C4-2B (cell line): ENCODE measurements around the gene LRBA.

ENCODE experiments used
- H3K27ac ChIP-seq: fragments of 450-650 bp; 2 replicates; pipeline ENCODE4 v1.5.1; 2017
- ZFX ChIP-seq: fragments of 450-650 bp; IDR thresholded peaks from 2 replicates; pipeline ENCODE4 v1.6.1; 2017
- TF ChIP-seq, protein P1 (sequence below): fragments of 450-650 bp; conservative IDR thresholded peaks from 2 replicates; pipeline ENCODE4 v1.5.1; 2017; ENCODE audit warnings: mild to moderate bottlenecking

LRBA gene

DNA sequence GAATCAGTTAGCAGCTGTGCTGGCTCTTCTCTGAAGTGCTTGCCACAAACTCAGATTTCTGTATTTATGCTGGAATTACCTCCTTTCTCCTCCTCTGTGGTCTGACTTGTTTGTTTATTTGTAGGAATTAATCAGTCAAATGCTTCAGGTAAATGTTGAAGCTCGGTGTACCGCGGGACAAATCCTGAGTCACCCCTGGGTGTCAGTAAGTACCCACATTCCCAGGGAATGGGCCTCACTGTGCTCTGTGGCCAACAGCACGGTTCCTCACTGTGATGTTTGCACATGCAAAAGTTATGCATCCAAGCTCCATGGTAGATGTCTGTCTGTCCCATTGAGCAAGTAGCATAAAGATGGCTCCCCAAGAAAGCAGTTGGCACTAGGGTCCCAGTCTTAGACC lies 766.9 kb downstream of the LRBA start:
- no peak overlapping the region for H3K27ac ChIP-seq
- no peak for TF ChIP-seq ZFX
- TF ChIP-seq, protein P1, sequence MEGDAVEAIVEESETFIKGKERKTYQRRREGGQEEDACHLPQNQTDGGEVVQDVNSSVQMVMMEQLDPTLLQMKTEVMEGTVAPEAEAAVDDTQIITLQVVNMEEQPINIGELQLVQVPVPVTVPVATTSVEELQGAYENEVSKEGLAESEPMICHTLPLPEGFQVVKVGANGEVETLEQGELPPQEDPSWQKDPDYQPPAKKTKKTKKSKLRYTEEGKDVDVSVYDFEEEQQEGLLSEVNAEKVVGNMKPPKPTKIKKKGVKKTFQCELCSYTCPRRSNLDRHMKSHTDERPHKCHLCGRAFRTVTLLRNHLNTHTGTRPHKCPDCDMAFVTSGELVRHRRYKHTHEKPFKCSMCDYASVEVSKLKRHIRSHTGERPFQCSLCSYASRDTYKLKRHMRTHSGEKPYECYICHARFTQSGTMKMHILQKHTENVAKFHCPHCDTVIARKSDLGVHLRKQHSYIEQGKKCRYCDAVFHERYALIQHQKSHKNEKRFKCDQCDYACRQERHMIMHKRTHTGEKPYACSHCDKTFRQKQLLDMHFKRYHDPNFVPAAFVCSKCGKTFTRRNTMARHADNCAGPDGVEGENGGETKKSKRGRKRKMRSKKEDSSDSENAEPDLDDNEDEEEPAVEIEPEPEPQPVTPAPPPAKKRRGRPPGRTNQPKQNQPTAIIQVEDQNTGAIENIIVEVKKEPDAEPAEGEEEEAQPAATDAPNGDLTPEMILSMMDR = no peak

DNA sequence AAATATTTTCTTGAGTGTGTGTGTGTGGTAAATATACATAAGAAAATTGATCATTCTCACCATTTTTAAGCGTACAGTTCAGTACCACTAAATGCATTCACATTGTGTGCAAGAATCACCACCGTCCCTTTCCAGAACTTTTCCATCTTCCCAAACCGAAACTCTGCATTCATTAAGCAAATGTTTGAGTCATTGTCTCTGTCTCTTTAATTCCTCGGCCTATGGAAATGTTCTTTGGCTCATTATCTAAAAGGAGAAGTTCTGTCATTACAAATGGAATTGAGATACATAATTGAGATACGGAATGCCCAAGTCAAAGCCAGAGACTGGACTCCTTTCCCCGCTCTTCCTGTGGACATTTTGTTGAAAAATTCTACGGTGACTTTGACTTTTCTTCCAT lies 767.9 kb downstream of the LRBA start:
- TF ChIP-seq, protein P1 = no peak
- no peak for TF ChIP-seq ZFX

DNA sequence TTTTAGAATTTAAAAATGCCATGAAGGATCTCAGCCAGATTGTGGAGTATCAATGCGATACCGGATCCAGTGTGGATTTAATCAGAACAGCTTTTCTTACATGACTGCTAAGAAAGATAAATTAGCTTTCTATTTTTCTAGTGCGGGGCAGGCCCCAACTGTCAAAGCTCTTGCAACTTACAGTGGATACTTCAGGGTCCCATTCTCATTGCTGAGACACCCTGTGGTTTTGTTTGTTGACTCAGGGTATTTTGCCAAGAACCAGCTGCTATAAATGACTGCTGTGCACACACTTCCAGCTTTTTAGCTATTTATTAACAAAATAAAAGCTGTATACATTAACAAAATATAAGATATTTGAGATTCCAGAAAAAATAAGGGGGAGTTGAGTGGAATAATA lies 770.5 kb downstream of the LRBA start:
- no peak overlapping the region for H3K27ac ChIP-seq

More for the DNA sequence above, 767.9 kb downstream of the LRBA start:
- no peak overlapping the region for H3K27ac ChIP-seq

GRCh38 chr4:150243932-150244331 lies 771.2 kb downstream of the LRBA start:
- H3K27ac ChIP-seq = no peak overlapping the region
- TF ChIP-seq ZFX = no peak
- TF ChIP-seq, protein P1 = no peak

More for the DNA sequence above, 770.5 kb downstream of the LRBA start:
- TF ChIP-seq, protein P1 = no peak
- TF ChIP-seq ZFX = no peak

DNA sequence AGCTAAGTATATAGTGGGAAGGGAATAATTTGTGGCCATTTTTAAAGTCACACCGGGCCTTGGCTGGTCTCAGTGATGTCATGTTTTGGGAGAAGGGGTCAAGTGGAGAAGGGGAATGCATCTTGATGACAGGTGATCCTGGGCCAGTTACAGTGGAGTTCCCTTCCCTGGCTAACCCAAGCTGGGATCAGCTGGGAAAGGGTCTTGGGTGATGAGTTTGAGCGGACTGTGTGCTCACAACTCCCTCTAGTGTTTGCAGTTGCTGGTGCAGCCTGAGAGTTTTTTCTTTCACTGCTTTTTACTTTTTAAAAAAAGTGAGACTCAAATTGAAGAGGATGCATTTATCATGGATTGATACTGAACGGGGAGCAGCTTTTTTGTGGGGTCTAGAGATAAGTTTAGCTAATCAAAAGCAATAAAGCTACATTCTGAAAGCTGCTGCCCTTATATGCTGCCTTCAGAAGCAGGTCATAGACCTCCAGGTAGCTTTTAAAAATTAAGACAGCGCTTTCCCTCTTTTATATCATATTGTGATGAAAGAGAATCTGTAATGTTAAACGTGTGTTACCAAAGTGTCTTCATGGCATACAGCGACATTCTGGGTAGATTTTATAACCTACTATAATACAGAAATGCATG lies 772.1 kb downstream of the LRBA start:
- TF ChIP-seq ZFX = no peak
- TF ChIP-seq, protein P1 = peak; percentile 91
- H3K27ac ChIP-seq = no peak overlapping the region

GRCh38 chr4:150240011-150240410 lies 775.1 kb downstream of the LRBA start:
- TF ChIP-seq, protein P1 = no peak
- TF ChIP-seq ZFX = no peak
- no peak overlapping the region for H3K27ac ChIP-seq

DNA sequence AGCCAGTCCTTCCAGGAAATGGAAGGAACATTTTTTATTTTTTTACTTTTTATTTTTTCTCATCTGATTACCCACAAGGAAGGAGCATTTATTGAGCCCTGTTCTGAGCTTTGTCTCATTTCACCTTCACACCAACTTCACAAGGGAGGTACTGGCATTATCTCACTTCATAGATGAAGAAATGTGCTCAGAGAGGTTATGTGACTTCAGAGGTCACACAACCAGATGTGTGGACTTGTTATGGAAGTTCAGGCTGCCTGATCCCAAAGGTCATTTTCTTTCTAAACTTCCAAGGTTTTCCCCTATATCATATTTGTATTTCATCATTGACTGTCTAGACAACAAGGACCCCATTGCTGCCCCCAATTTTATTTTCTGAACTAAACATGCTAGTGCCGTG lies 776.5 kb downstream of the LRBA start:
- H3K27ac ChIP-seq = no peak overlapping the region
- TF ChIP-seq, protein P1 = no peak
- TF ChIP-seq ZFX = no peak
